ENCODE measurements around the gene MTFR1L.

MTFR1L gene

DNA sequence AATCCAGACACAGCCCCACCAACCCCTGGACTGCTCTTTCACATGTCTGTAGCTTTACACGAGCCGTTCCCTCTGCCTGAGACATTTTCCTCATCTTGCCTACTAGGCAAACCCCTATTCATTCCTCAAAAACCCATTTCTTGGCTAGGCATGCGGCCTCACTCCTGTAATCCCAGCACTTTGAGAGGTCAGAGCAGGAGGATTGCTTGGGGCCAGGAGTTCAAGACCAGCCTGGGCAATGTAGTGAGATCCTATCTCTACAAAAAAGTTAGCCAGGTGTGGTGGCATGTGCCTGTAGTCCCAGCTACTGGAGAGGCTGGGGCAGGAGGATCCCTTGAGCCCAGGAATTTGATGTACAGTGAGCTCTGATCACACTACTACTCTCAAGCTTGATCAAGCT lies 44.7 kb downstream of the MTFR1L start:
- DNase-seq: no peak

DNA sequence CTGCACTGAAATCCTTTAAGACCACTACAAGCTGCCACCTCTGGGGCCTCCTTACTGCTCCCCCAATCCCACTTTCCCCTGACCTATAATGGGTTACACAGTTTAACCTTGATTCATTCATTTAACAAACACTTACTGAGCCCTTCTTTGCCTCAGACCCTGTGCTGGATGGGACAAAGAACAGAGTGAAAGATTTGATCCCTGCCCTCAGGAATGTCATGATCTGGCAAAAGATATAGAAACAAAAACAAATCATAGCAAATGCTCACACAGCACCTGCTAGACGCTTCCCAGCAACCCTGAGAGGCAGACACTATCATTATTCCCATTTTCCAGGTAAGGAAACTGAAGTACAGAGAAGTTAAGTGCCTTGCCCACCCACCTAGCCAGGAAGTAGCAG lies 46.5 kb downstream of the MTFR1L start:
- no peak for DNase-seq

- DNase-seq: no peak
Measured at GRCh38 chr1:25867210-25867991, 47.6 kb downstream of the MTFR1L start.

DNA sequence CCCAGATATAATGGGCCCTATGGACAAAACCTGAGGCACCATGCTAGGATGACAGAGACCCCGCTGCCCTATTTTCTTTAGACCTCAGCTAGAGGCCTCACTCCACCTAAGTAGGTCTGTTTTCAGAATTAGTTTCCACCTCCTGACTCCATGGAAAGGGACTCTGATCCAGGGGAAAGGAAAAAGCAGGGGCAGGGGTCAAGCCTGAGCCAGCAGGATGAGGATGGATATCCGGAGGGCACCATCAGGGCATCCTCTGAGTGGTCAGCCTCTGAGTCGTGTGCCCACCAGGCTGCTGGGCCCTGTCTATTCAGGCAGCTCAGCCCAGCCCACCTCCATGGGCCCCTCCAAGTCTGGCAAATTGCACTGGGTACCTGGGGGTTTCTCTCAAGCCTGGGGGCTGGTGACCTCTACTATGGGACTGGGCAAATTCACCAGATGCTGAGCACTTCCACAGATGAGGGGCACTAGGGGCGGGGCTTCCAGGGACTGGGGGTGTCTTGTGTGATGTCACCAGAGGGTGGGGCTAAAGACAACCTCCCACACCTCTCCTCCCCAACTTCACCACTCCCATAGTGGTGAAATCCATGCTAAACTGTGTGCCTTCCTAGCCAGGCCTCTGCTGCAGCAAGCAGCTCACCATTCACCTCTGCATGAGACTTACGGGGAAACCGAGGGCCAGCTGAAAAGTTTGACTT lies 50.3 kb downstream of the MTFR1L start:
- no peak for DNase-seq

DNA sequence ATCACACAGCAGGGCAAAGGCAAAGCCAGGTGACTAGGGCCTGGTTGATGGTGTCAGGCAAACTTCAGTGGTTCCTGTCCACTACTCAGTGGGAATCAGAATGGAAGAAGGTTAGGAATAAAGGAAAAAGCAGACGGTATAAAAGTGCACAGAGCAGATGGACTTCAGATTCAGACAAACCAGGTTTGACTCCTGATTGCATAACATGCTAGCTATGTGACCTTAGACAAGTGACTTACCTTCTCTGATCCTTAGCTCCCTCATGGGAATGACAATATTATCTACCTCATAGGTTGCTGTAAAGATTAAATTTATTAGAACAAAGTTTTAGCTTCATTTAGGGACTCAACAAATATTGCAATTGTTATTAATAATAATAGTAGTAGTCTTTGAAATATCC lies 50.9 kb downstream of the MTFR1L start:
- DNase-seq: no peak

- DNase-seq: no peak
Measured at GRCh38 chr1:25871086-25871703, 51.4 kb downstream of the MTFR1L start.

DNA sequence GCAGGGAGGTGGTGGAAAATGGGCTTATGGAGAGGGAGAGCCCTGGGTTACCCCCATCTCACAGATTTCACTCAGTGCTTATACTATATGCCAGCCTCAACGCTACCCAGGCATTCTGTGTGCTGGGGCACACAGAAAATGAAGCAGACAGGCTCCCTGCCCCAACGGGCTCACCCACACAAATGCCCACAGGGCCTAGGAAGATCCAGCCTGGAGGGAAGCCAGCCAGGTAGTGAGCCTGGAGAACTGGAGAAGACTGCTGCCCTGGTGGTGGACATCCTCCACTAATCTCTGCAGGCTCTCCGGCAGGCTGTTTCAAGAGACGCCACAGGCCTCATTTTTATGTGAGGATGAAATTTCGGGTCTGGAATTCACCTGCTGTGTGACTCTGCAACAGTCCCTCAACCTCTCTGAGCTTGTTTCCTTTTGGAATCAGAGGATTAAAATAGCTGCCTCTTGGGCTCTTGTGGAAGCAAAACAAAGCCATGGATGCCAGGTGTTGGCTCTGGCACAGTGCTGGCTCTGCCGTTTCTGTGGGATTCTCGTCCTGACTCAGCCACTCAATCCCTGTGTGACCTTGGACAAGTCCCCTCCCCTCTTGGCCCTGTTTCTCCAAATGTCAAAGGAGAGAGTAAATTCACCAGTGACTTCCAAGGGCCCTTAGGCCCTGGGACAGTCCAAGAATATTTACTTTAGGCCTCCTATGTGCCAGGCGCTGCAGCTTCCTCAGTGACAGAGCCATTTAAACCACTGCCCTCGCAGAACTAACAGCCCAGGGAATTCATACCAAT lies 52.1 kb downstream of the MTFR1L start:
- no peak for DNase-seq

- no peak for DNase-seq
Measured at GRCh38 chr1:25872713-25873112, 53.0 kb downstream of the MTFR1L start.

DNA sequence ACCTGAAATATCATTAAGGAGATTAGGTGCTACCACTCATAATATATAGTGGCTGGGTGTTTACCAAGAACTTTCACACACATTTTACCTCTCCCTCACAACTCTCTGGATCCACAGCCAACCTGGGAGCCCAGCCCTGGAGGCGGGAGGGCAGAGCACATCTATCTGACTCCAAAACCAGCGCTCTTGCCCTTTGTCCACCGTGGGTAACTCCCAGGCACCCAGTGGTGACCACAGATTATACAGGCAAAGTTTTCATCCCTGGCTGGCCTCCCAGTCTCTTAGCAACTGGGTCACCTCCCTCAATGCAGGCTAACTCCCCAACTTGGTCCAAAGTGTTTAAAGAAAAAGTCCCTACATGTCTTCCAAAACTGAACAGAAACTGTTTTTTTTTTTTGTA lies 53.4 kb downstream of the MTFR1L start:
- no peak for DNase-seq

- DNase-seq: no peak
Measured at GRCh38 chr1:25874209-25874608, 54.5 kb downstream of the MTFR1L start.

- no peak for DNase-seq
Measured at GRCh38 chr1:25874635-25875153, 54.9 kb downstream of the MTFR1L start.

DNA sequence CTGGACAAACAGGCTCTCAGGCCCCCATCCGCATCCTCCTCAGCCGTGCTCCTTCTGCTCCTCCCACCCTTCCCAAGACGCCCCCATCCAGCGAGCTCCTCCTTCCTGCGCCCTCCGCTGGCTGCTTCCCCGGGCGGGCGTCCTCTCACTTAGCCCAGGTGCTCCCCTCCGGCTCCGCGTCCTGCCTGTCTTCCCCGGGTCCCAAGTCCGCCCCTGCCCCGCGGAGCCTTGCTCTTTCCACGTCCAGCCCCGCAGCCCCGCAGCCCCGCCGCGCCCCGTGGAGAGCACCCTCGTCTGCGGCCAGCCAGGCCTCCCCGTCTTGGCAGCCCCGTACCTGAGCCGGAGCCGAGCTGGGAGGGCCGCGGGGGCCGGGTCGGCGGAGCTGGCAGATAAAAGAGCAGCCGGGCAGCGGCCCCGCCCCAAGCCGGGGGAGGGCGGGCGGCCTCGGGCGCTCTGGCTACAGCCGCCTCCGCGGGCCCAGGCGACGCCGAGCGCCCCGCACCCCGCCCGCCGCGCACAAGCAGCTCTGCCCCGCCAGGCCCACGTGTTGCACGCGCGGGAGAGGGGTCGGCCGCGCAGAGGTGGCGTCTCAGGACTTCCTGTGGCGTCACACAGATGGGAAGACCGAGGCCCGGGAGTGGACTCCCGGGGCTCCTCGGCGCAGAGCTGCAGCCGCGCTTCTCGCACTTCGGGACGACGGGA lies 55.6 kb downstream of the MTFR1L start, which contains the start of gene PAQR7:
Gene PAQR7, minus strand, starts transcription at position 555 of the 702 bp plus-strand sequence. CDS start 11,869 bp downstream, outside the sequence.
- no peak for DNase-seq

- DNase-seq: no peak
Measured at GRCh38 chr1:25875856-25876692, 56.3 kb downstream of the MTFR1L start.

DNA sequence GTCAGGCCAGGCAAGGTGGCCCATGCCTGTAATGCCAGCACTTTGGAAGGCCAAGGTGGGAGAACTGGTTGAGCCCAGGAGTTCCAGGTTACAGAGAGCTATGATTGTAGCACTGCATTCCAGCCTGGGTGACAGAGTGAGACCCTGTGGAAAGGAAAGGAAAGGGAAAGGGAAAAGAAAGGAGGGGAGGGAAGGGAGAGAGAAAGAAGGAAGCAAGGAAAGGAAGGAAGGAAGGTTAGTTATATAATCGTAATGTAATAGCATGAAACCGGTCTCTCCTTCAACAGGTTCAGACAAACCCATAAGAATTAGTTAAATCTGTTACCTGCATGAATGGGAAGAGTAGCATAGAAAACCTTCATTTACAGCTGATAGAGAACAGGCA lies 56.9 kb downstream of the MTFR1L start:
- DNase-seq: no peak

- DNase-seq: no peak
Measured at GRCh38 chr1:25877155-25877554, 57.4 kb downstream of the MTFR1L start.

- DNase-seq: no peak
Measured at GRCh38 chr1:25878690-25879089, 58.9 kb downstream of the MTFR1L start.

GRCh38 chr1:25879675-25880074 lies 59.9 kb downstream of the MTFR1L start:
- no peak for DNase-seq

- DNase-seq: no peak
Measured at GRCh38 chr1:25880518-25880917, 60.8 kb downstream of the MTFR1L start.

DNA sequence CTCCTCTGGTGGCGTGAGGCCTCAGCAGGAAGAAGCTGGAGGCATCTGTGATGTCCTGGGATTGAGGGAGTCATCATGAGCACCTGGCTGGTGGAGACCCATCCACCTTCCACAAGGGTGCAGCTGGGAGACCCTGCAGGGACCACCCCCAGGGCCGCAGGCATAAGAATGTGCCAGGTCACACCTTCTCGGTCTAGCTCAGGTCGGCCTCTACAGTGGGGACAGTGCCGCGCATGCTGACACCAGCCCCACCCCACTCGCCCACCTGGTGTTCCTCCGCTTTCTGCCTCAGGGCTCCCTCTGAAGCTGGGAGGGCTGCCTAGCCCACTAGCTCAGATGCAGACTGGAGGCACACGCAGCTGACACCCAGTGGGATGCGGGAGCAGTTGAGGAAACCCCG lies 61.5 kb downstream of the MTFR1L start:
- no peak for DNase-seq
